K562 (cell line): Measurements from ENCODE around the gene DENND6A. TPM values are rescaled to one million over a fixed set of nuclear protein-coding genes. Genes with fewer than 3 reads are reported as not detected.
A peak's percentile ranks its signal among the peaks of the same experiment; 100 is the strongest.

Source experiments
- ATAC-seq: fragments of 200-7000 bp; cut with Tn5 transposase; 3 replicates; pipeline ENCODE4 v1.9.1; 2020; ENCODE audit warnings: moderate library complexity
- BruUV-seq: library from RNA; stranded (reverse); fragments of 400-500 nt; replicated peaks from 2 replicates; lab custom pipeline; 2021; lab: Mats Ljungman, UMichigan
- CTCF ChIA-PET: fragments of 300-600 bp; formaldehyde crosslinking; extraction: SDS; loops from one replicate; lab custom pipeline; 2021; ENCODE audit warnings: low intra/inter-chr PET ratio; lab: Yijun Ruan, JAX
- POLR2A ChIA-PET: fragments of 300-600, 350-650 bp; sonication (Branson Sonifier 250); formaldehyde crosslinking; extraction: SDS; loops from one replicate; lab custom pipeline; 2021; ENCODE audit warnings: antibody characterized with exemption, inconsistent platforms; lab: Yijun Ruan, JAX
- DNase-seq, 4 experiments: peaks; one replicate each; pipeline versions ENCODE4 v3.0.0 to v3.0.0-alpha.2; 2011 to 2018; ENCODE audit warnings: low spot score in 3 of 4, mixed read lengths in 3 of 4; ENCODE audit errors: extremely low read depth in 1 of 4
- FAIRE-seq: peaks from 2 replicates; lab custom pipeline; 2011; peaks lifted over from hg19 to GRCh38; lab: Jason Lieb, UNC
- H2AFZ ChIP-seq: 2 replicates; pipeline ENCODE4 v1.6.0; 2011; ENCODE audit warnings: low read depth, low read length, control low read depth, inconsistent platforms
- H3K27ac ChIP-seq: fragments of 200-600 bp; 3 replicates; pipeline ENCODE4 v1.8.0; 2011; ENCODE audit warnings: low read depth, mild to moderate bottlenecking, control low read depth, inconsistent platforms, low read length, moderate library complexity, mixed read lengths; ENCODE audit errors: extremely low read depth
- H3K27me3 ChIP-seq, 2 experiments: fragments of 300-600 bp in 1 of 2; 2 replicates in 1 of 2; 3 replicates in 1 of 2; pipeline versions ENCODE4 v1.6.0 to v1.8.0; 2011; ENCODE audit warnings: inconsistent platforms in 2 of 2, low read length in 2 of 2, mild to moderate bottlenecking in 1 of 2, mixed read lengths in 1 of 2, moderate library complexity in 1 of 2; ENCODE audit not compliant: control insufficient read depth in 2 of 2, insufficient read depth in 2 of 2
- H3K36me3 ChIP-seq: fragments of 300-600 bp; 3 replicates; pipeline ENCODE4 v1.8.0; 2011; ENCODE audit warnings: mild to moderate bottlenecking, low read length, inconsistent platforms; ENCODE audit not compliant: control insufficient read depth, insufficient read depth
- H3K4me1 ChIP-seq, 2 experiments: fragments of 200-600 bp in 1 of 2; replicated peaks in 1 of 2; 2 replicates in 1 of 2; 3 replicates in 1 of 2; pipeline versions ENCODE4 v1.5.1 to v1.8.0; 2011; ENCODE audit warnings: inconsistent platforms in 2 of 2, low read length in 2 of 2, mild to moderate bottlenecking in 1 of 2, mixed read lengths in 1 of 2, moderate library complexity in 1 of 2; ENCODE audit not compliant: control insufficient read depth in 2 of 2, insufficient read depth in 2 of 2
- H3K4me2 ChIP-seq: 2 replicates; pipeline ENCODE4 v1.6.1; 2011; ENCODE audit warnings: low read length, control low read depth, inconsistent platforms, mixed read lengths; ENCODE audit not compliant: insufficient read depth
- H3K4me3 ChIP-seq: fragments of 200-600 bp; sonication (generic), shearing (Covaris generic); 2 replicates; pipeline ENCODE4 v1.5.1; 2016; ENCODE audit warnings: control low read depth, inconsistent platforms
- H3K79me2 ChIP-seq: fragments of 200-600 bp; 3 replicates; pipeline ENCODE4 v1.8.0; 2011; ENCODE audit warnings: low read length, inconsistent platforms; ENCODE audit not compliant: control insufficient read depth, insufficient read depth
- H3K9ac ChIP-seq, 2 experiments: 2 replicates each; pipeline versions ENCODE4 v1.6.0 to v1.6.1; 2011; ENCODE audit warnings: low read depth in 2 of 2, low read length in 2 of 2, control low read depth in 1 of 2, inconsistent platforms in 1 of 2, mild to moderate bottlenecking in 1 of 2, mixed read lengths in 1 of 2; ENCODE audit not compliant: insufficient read depth in 1 of 2
- H3K9me1 ChIP-seq: one replicate; pipeline ENCODE4 v1.6.0; 2011; ENCODE audit warnings: inconsistent platforms, mild to moderate bottlenecking, low read length, moderate library complexity; ENCODE audit not compliant: control insufficient read depth, insufficient read depth
- H3K9me3 ChIP-seq: replicated peaks from 2 replicates; pipeline ENCODE4 v1.5.1; 2011; ENCODE audit warnings: low read depth, low read length, inconsistent platforms; ENCODE audit not compliant: control insufficient read depth, insufficient read depth
- H4K20me1 ChIP-seq: replicated peaks from 2 replicates; pipeline ENCODE4 v1.6.1; 2011; ENCODE audit warnings: low read length, inconsistent platforms, mixed read lengths; ENCODE audit not compliant: control insufficient read depth, insufficient read depth
- SMC3 ChIP-seq: conservative IDR thresholded peaks from 2 replicates; pipeline ENCODE4 v1.6.1; 2011; ENCODE audit warnings: low read depth, low read length, improper control_type of control experiment; ENCODE audit not compliant: insufficient read depth
- WGBS: fragments of 100-300 bp; shearing (Covaris generic); methylation state at CpG from one replicate; pipeline ENCODE4 v1.1.6; 2016; ENCODE audit warnings: low coverage, mixed read lengths; ENCODE audit not compliant: insufficient coverage; ENCODE audit errors: missing lambda C conversion rate; 5-methylcytosine and 5-hydroxymethylcytosine counted together
- in situ Hi-C: fragments of 300-500 bp; cut with MboI; formaldehyde crosslinking; loops from 4 replicates; pipeline ENCODE4 v1.15.0; 2018; ENCODE audit warnings: inconsistent platforms, mixed read lengths
- intact Hi-C: fragments of 100-400 bp; cut with micrococcal nuclease; formaldehyde crosslinking; loops from 2 replicates; pipeline ENCODE4 v1.14.2; 2022
- polyA plus RNA-seq, 8 experiments: library from polyadenylated mRNA; depleted of rRNA in 4 of 8; stranded (reverse) in 5 of 8; unstranded in 3 of 8; fragments of >200 nt; fragmentation: Nextera tagmentation in 2 of 8; fragmentation: Illumina TruSeq in 1 of 8; extraction: Ambion mirVana in 2 of 8; extraction: Trizol in 1 of 8; gene quantifications; 2 replicates each; pipeline versions ENCODE4 v1.2.1 to v1.2.3, GENCODE V29; 2011 to 2014; ENCODE audit warnings: inconsistent platforms in 1 of 8, missing spikeins in 1 of 8
- total RNA-seq, 7 experiments: library from RNA; depleted of rRNA in 6 of 7; stranded (reverse); fragments of >200 nt in 6 of 7; fragmentation: Illumina TruSeq in 2 of 7; extraction: Trizol in 2 of 7; gene quantifications; 2 replicates each; pipeline versions ENCODE4 v1.2.1 to v1.2.3, GENCODE V29; 2011 to 2021; ENCODE audit warnings: low replicate concordance in 1 of 7
- TF ChIP-seq, protein P1 (sequence below): IDR thresholded peaks from 2 replicates; pipeline ENCODE4 v1.6.1; 2016; ENCODE audit warnings: missing genetic modification characterization, missing compliant biosample characterization

The DENND6A gene
- total and polyA plus RNA-seq, 9 of the 15 experiments (the other 6 are each of a cell fraction or from before 2014, with no cell fraction given) = 1.5 to 12.7 (median 7.1) TPM

DNA sequence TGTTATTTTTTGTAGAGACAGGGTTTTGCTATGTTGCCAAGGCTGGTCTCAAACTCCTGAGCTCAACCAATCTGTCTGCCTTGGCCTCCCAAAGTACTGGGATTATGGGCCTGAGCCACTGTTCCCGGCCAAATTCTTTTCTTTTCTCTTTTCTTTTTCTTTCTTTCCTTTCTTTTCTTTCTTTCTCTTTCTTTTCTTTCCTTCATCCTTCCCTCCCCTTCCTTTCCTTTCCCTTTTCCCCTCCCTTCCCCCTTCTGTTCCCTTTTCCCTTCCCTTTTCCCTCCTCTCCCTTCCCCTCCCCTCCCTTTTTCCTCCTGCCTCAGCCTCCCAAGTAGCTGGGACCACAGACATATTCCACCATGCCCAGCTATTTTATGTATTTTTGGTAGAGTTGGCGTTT, 92.7 kb downstream of the DENND6A start:
- no TSS peak for BruUV-seq
- no peak for DNase-seq
- no peak for FAIRE-seq
- H3K36me3 ChIP-seq = peaks cover 5% of the 10 kb centered on the region; the same call in 2 of the 3 replicates
- POLR2A ChIA-PET = no interaction called here
- peaks cover 3% of the 10 kb centered on the region; the same call in 1 of the 2 replicates for H3K9me3 ChIP-seq
- intact Hi-C loops = no loop called here
- H3K4me1 ChIP-seq = peaks cover 6 to 9% of the 10 kb centered on the region in 2 experiments; a peak in 3 of 5 replicates
- no peaks in the 10 kb centered on the region for H3K27me3 ChIP-seq
- CTCF ChIA-PET = interaction anchor here (0.6 kb wide), 1 partner anchor 139 kb away, joined by 5 read pairs; no protein-coding TSS in a partner anchor
- in situ Hi-C loops = no loop called here
- ATAC-seq = no peak
- H3K9ac ChIP-seq = no peak overlapping the region
- no peaks in the 10 kb centered on the region for H3K9me1 ChIP-seq
- H3K4me2 ChIP-seq = no peak overlapping the region
- no peak for TF ChIP-seq SMC3
- TF ChIP-seq, protein P1, sequence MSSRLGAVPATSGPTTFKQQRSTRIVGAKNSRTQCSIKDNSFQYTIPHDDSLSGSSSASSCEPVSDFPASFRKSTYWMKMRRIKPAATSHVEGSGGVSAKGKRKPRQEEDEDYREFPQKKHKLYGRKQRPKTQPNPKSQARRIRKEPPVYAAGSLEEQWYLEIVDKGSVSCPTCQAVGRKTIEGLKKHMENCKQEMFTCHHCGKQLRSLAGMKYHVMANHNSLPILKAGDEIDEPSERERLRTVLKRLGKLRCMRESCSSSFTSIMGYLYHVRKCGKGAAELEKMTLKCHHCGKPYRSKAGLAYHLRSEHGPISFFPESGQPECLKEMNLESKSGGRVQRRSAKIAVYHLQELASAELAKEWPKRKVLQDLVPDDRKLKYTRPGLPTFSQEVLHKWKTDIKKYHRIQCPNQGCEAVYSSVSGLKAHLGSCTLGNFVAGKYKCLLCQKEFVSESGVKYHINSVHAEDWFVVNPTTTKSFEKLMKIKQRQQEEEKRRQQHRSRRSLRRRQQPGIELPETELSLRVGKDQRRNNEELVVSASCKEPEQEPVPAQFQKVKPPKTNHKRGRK (tag) = peak; percentile 88
- TF ChIP-seq, all 486 proteins: peak for 1
- Histone ChIP-seq H3K4me3 (no peak overlapping the region), H2AFZ (no peak overlapping the region), H4K20me1 (peaks cover 3% of the 10 kb centered on the region), H3K79me2 (peaks cover 33% of the 10 kb centered on the region), H3K27ac (no peak overlapping the region)
- WGBS = 40% methylated on average over 1 of the region's 2 CpGs
